HG03575 (cell line): ENCODE data around the gene RAI1.

Experiments used
- ATAC-seq: cut with Tn5 transposase; IDR thresholded peaks from one replicate; pipeline ENCODE4 v1.9.1; 2021; ENCODE audit not compliant: unreplicated experiment, insufficient number of reproducible peaks, low FRiP score; ENCODE audit errors: extremely low read depth

Gene RAI1

GRCh38 chr17:17754719-17755686, 73.7 kb downstream of the RAI1 start:
- ATAC-seq, result no peak

- ATAC-seq, result no peak
Observed at GRCh38 chr17:17755715-17756114, 74.5 kb downstream of the RAI1 start.

GRCh38 chr17:17757391-17757791, 76.1 kb downstream of the RAI1 start:
- ATAC-seq, result no peak

GRCh38 chr17:17757956-17758845, 76.9 kb downstream of the RAI1 start:
- ATAC-seq, result no peak

- ATAC-seq, result no peak
Observed at GRCh38 chr17:17758941-17759563, 77.8 kb downstream of the RAI1 start.

- no peak for ATAC-seq
Observed at GRCh38 chr17:17760350-17760749, 79.1 kb downstream of the RAI1 start.

- ATAC-seq, result no peak
Observed at GRCh38 chr17:17760872-17761550, 79.8 kb downstream of the RAI1 start.

GRCh38 chr17:17761894-17762743, 80.9 kb downstream of the RAI1 start:
- no peak for ATAC-seq

GRCh38 chr17:17762744-17763105, 81.5 kb downstream of the RAI1 start:
- ATAC-seq, result no peak

- ATAC-seq, result no peak
Observed at GRCh38 chr17:17763136-17763535, 81.9 kb downstream of the RAI1 start.

- ATAC-seq, result no peak
Observed at GRCh38 chr17:17763734-17764133, 82.5 kb downstream of the RAI1 start.

- ATAC-seq, result no peak
Observed at GRCh38 chr17:17765359-17766076, 84.3 kb downstream of the RAI1 start.

GRCh38 chr17:17766077-17766743, 85.0 kb downstream of the RAI1 start:
- no peak for ATAC-seq

- ATAC-seq, result no peak
Observed at GRCh38 chr17:17766744-17767120, 85.5 kb downstream of the RAI1 start.

- no peak for ATAC-seq
Observed at GRCh38 chr17:17767154-17767869, 86.1 kb downstream of the RAI1 start.

GRCh38 chr17:17767887-17768418, 86.7 kb downstream of the RAI1 start:
- no peak for ATAC-seq
